Germinal center (tissue), 1 donor: ENCODE results near the gene NT5DC4.

ENCODE experiments used
- DNase-seq: peaks from one replicate; pipeline ENCODE4 v3.0.0; 2012; ENCODE audit warnings: mixed read lengths, low spot score

The NT5DC4 gene

DNA sequence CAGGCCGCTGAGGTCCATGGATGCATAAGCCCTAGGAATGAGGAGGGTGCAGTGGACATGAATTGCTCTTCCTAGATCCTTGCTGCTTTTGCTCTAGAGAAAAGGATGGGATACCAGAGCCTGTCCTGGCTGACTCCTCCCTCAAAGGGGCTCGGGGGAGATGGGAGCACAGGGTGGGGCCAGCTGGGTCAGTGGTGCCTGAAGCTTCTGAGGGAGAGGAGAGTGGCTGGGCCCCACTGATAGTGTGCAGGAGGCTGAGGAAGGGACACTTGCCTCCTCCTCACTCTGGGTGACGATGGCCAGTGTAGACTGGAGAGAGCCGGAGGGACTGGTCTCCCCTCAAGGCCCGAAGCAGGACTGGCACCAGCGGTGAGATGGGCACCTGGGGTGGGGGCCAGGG lies at the start of gene NT5DC4:
TSS of gene NT5DC4 (plus strand) at position 236 of the 400 bp plus-strand sequence. CDS start at position 296, 60 bp downstream.
- DNase-seq: no peak

- DNase-seq: no peak
Measured at GRCh38 chr2:112671801-112672200, 49.0 kb upstream of the NT5DC4 start.

DNA sequence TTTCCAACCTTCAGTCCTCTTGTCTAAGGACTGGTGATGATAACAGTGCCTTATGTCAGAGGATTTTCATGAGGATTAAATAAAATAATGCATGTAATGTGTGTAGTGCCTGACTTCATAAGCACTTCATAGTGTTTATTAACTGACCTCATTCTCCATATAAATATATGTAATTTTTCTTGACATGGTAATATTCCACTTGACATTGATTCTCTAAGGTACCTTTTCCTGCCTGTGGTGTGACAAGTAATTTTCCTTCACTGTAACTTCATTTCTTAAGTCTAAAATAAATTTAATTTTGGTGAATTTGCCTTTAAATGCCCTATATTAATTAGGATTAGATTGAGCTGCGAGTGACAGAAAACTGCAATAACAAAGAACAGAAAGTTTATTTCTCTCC lies 47.8 kb upstream of the NT5DC4 start:
- DNase-seq: no peak

DNA sequence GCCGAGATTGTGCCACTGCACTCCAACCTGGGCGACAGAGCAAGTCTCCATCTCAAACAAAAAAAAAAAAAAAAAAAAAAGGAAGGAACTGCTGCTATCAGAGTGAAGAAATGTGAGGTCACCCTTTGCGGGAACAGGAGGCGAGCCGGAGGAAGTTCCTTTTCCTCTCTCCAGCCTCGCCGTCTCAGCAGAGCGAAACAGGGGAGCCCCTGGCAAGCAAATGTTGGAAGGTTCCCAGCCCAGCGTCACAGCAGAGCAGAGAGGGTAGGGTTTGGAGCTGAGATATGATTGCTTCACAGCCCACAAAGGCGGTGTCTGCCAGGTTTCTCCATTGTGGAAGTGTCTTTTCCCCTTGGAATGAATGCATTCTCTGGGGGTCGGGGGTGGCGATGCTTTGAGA lies 46.6 kb upstream of the NT5DC4 start:
- no peak for DNase-seq

GRCh38 chr2:112679484-112679883 lies 41.3 kb upstream of the NT5DC4 start:
- DNase-seq: no peak

DNA sequence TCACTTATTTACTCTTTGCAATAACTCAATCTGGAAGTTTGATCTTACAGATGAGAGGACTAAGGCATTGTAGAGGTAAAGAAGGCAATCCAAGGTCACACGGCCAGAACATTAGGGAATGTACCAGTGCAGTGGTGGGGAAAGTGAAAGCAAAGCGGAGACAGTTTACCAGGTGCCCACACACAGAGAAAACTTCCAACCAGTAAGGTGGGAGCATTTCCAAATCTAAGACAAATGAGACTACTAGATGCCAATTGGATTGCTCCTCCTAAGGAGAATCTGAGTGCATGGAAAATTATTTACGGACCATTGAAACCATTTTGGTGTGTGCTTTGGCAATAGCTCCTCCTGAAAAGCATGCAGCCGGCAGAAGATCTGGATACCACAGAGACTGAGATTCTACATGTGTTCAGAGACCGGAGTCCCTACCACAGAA lies 40.1 kb upstream of the NT5DC4 start:
- DNase-seq: no peak

- no peak for DNase-seq
Measured at GRCh38 chr2:112682101-112682500, 38.7 kb upstream of the NT5DC4 start.

GRCh38 chr2:112683550-112684414 lies 37.0 kb upstream of the NT5DC4 start:
- no peak for DNase-seq

DNA sequence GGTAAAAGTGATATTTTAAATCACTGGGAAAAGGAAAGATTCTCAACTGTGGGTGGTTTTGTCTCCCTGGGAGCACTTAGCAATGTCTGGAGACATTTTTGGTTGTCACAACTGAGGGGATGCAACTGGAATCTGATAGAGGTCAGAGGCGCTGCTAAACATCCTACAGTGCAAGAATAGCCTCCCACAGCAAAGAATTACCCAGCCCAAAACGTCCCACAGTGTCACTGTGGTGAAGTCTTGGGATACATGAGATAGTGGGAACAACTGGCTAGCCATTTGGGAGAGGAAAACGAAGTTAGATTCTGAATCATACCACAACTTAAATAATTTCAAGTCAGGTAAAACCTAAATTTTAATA lies 36.4 kb upstream of the NT5DC4 start:
- DNase-seq: no peak

- no peak for DNase-seq
Measured at GRCh38 chr2:112685271-112685884, 35.4 kb upstream of the NT5DC4 start.

GRCh38 chr2:112686348-112687217 lies 34.2 kb upstream of the NT5DC4 start:
- DNase-seq: peak; percentile 43

- DNase-seq: no peak
Measured at GRCh38 chr2:112687522-112687921, 33.3 kb upstream of the NT5DC4 start.

GRCh38 chr2:112688086-112688880 lies 32.5 kb upstream of the NT5DC4 start:
- DNase-seq: no peak

- peak; percentile 63 for DNase-seq
Measured at GRCh38 chr2:112690853-112691401, 29.9 kb upstream of the NT5DC4 start.

- no peak for DNase-seq
Measured at GRCh38 chr2:112691881-112692281, 28.9 kb upstream of the NT5DC4 start.

GRCh38 chr2:112692495-112692911 lies 28.3 kb upstream of the NT5DC4 start:
- DNase-seq: no peak

DNA sequence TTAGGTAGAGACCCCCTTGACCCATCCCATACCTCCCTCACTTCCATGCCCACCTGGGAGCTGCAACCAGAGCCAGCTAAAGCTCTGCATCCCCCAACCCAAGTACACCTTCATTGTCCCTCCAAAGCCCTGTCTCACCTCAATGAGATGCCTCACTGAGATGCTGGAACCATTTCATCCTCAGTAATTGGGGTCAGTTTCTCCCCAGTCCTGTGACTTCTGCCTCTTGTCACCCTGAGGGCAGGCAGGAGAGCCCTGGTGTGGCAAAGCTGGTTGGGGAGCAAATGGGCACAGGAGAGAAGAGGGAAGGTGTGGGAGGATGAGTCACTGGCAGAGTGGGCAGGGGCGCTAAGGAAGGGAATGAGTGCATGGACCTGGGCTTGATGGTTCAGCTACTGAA lies 27.9 kb upstream of the NT5DC4 start:
- no peak for DNase-seq

DNA sequence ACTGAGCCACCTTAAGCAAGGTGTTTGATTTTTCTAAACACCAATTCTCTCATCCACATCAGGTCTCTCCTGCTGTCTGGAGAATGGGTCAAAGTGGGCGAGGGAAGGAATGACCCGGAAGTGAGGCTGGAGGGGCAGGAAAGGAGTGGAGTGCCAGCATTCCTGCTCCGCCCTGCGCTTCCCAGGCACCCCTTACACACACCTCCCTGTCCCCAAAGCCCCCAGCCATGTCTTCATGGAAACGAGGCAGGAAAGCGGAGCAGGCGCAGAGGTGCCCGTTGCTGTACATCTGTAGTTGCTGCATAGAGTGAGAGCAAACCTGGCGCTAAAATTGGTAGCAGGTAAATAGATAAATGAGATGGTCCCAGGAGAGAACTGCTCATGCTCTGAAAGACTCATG lies 27.2 kb upstream of the NT5DC4 start:
- no peak for DNase-seq

GRCh38 chr2:112694182-112694581 lies 26.6 kb upstream of the NT5DC4 start:
- no peak for DNase-seq

DNA sequence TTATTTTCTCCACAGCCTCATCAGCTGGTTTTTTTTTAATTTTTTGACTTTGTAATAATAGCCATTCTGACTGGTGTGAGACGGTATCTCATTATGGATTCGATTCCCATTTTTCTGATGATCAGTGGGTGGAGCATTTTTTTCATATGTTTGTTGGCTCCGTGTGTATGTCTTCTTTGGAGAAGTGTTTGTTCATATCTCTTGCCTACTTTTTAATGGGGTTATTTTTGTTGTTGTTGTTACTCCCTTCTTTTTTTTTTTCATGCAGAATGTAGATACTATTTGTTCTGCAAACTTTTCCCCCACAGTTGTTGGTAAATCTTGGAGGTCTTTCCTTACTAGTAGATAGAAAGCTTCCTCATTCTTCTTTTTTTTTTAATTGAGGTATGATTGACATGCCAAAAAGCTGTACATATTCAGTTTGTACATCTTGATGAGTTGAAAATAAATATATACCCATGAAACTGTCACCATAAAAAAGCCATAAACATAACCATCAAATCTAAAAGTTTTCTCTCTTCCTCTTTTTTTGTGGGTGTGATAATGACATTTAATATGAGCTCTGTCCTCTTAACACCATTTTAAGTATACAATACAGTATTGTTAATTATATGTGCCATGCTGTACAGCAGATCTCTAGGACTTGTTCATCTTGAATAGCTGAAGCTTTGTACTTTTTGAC lies 21.8 kb upstream of the NT5DC4 start:
- no peak for DNase-seq
